Parathyroid adenoma (tissue), 2 donors: Measurements from ENCODE around the gene KRTAP20-4.

Experiments used
- H2AFZ ChIP-seq: fragments of 300-600 bp; sonication (generic); one replicate; pipeline ENCODE4 v1.7.0; 2017; ENCODE audit warnings: antibody characterized with exemption, mild to moderate bottlenecking
- H3K27ac ChIP-seq: fragments of 300-600 bp; sonication (generic); one replicate; pipeline ENCODE4 v1.7.0; 2017
- H3K27me3 ChIP-seq: fragments of 300-600 bp; sonication (generic); one replicate; pipeline ENCODE4 v1.7.0; 2017; ENCODE audit warnings: low read length; ENCODE audit not compliant: control insufficient read depth, insufficient read depth
- H3K36me3 ChIP-seq: fragments of 300-600 bp; sonication (generic); one replicate; pipeline ENCODE4 v1.7.0; 2017; ENCODE audit warnings: low read length; ENCODE audit not compliant: control insufficient read depth, insufficient read depth
- H3K4me1 ChIP-seq: fragments of 300-600 bp; sonication (generic); one replicate; pipeline ENCODE4 v1.7.0; 2017; ENCODE audit warnings: control low read depth
- H3K4me2 ChIP-seq: fragments of 300-600 bp; sonication (generic); one replicate; pipeline ENCODE4 v1.7.0; 2017; ENCODE audit warnings: low read length
- H3K4me3 ChIP-seq: fragments of 300-600 bp; sonication (generic); one replicate; pipeline ENCODE4 v1.7.0; 2017; ENCODE audit warnings: low read depth, low read length
- H3K79me2 ChIP-seq: fragments of 300-600 bp; sonication (generic); one replicate; pipeline ENCODE4 v1.7.0; 2017; ENCODE audit warnings: control low read depth
- H3K9ac ChIP-seq: fragments of 300-600 bp; sonication (generic); one replicate; pipeline ENCODE4 v1.7.0; 2017; ENCODE audit warnings: mild to moderate bottlenecking
- H3K9me3 ChIP-seq: fragments of 300-600 bp; sonication (generic); one replicate; pipeline ENCODE4 v1.7.0; 2017; ENCODE audit warnings: low read length; ENCODE audit not compliant: control insufficient read depth
- CTCF ChIP-seq: fragments of 300-600 bp; sonication (generic); IDR thresholded peaks from one replicate; pipeline ENCODE4 v1.7.0; 2017; ENCODE audit warnings: antibody characterized with exemption, mild to moderate bottlenecking
- donor health status: primary hyperparathyroidism.

The KRTAP20-4 gene

GRCh38 chr21:30638686-30639085 lies 18.3 kb downstream of the KRTAP20-4 start:
- Histone ChIP-seq H3K4me2 (no peak overlapping the region), H3K9ac (no peak overlapping the region), H2AFZ (no peak overlapping the region), H3K36me3 (no peaks in the 10 kb centered on the region), H3K27me3 (no peaks in the 10 kb centered on the region), H3K4me3 (no peak overlapping the region), H3K79me2 (no peaks in the 10 kb centered on the region), H3K4me1 (no peaks in the 10 kb centered on the region), H3K27ac (no peak overlapping the region), H3K9me3 (no peaks in the 10 kb centered on the region)
- no peak for TF ChIP-seq CTCF

GRCh38 chr21:30642564-30642963 lies 22.1 kb downstream of the KRTAP20-4 start, which contains the start of gene KRTAP20-3:
TSS of gene KRTAP20-3 (plus strand) at chr21:30642864.
- no peak within 1 kb of the TSS for H3K4me3 ChIP-seq
- H3K27ac ChIP-seq: no peak within 1 kb of the TSS
- no peaks in the 10 kb centered on the region for H3K27me3 ChIP-seq
- H3K4me2 ChIP-seq: no peak within 1 kb of the TSS
- H3K9me3 ChIP-seq: no peaks in the 10 kb centered on the region
- no peak for TF ChIP-seq CTCF
- no peak within 1 kb of the TSS for H3K9ac ChIP-seq
- no peaks in the 10 kb centered on the region for H3K36me3 ChIP-seq
- H3K4me1 ChIP-seq: no peaks in the 10 kb centered on the region
- H3K79me2 ChIP-seq: no peaks in the 10 kb centered on the region
- no peak within 1 kb of the TSS for H2AFZ ChIP-seq

GRCh38 chr21:30646904-30647414 lies 26.5 kb downstream of the KRTAP20-4 start:
- Histone ChIP-seq H3K4me3 (no peak overlapping the region), H3K9me3 (no peaks in the 10 kb centered on the region), H3K79me2 (no peaks in the 10 kb centered on the region), H3K36me3 (no peaks in the 10 kb centered on the region), H3K27me3 (no peaks in the 10 kb centered on the region), H3K27ac (no peak overlapping the region), H3K9ac (no peak overlapping the region), H3K4me1 (no peaks in the 10 kb centered on the region), H3K4me2 (no peak overlapping the region), H2AFZ (no peak overlapping the region)
- no peak for TF ChIP-seq CTCF

- Histone ChIP-seq H2AFZ (no peak overlapping the region), H3K79me2 (no peaks in the 10 kb centered on the region), H3K9me3 (no peaks in the 10 kb centered on the region), H3K4me2 (no peak overlapping the region), H3K36me3 (no peaks in the 10 kb centered on the region), H3K9ac (no peak overlapping the region), H3K27me3 (no peaks in the 10 kb centered on the region), H3K4me1 (no peaks in the 10 kb centered on the region), H3K4me3 (no peak overlapping the region), H3K27ac (no peak overlapping the region)
- TF ChIP-seq CTCF: no peak
Observed at GRCh38 chr21:30652891-30653290, 32.5 kb downstream of the KRTAP20-4 start.

GRCh38 chr21:30668776-30669175 lies 48.3 kb downstream of the KRTAP20-4 start:
- H3K9ac ChIP-seq: no peak overlapping the region
- H3K9me3 ChIP-seq: no peaks in the 10 kb centered on the region
- no peak overlapping the region for H3K4me3 ChIP-seq
- no peak overlapping the region for H3K27ac ChIP-seq
- no peaks in the 10 kb centered on the region for H3K4me1 ChIP-seq
- H2AFZ ChIP-seq: no peak overlapping the region
- no peaks in the 10 kb centered on the region for H3K36me3 ChIP-seq
- TF ChIP-seq CTCF: no peak
- H3K4me2 ChIP-seq: no peak overlapping the region
- H3K27me3 ChIP-seq: no peaks in the 10 kb centered on the region
- no peaks in the 10 kb centered on the region for H3K79me2 ChIP-seq
